HepG2 (cell line): ENCODE measurements around the gene IDUA. TPM values are rescaled to one million over a fixed set of nuclear protein-coding genes. Genes with fewer than 3 reads are reported as not detected.

Source experiments
- BHLHE40 ChIP-seq: IDR thresholded peaks from 2 replicates; pipeline ENCODE4 v1.6.1; 2011; ENCODE audit warnings: low read length, improper control_type of control experiment
- DNMT3B ChIP-seq: conservative IDR thresholded peaks from 2 replicates; pipeline ENCODE4 v1.6.1; 2016; ENCODE audit warnings: missing biosample characterization, control low read depth
- ETV5 ChIP-seq: IDR thresholded peaks from 2 replicates; pipeline ENCODE4 v1.6.1; 2018; ENCODE audit warnings: missing biosample characterization, missing genetic modification reagents, inconsistent platforms, borderline replicate concordance
- GABPA ChIP-seq, 2 experiments: IDR thresholded peaks; 2 replicates each; pipeline ENCODE4 v1.6.1; 2011 to 2016; ENCODE audit warnings: low read depth in 2 of 2, low read length in 1 of 2, missing biosample characterization in 1 of 2, missing genetic modification characterization in 1 of 2
- MEIS2 ChIP-seq: sonication (generic); formaldehyde crosslinking; IDR thresholded peaks from 2 replicates; pipeline ENCODE4 v1.9.0; 2021; ENCODE audit warnings: mild to moderate bottlenecking, missing genetic modification reagents
- NR2F1 ChIP-seq, 2 experiments: fragments of 450-650 bp in 1 of 2; formaldehyde crosslinking in 1 of 2; IDR thresholded peaks; 2 replicates each; pipeline versions ENCODE4 v1.5.0 to v1.6.1; 2016 to 2020; ENCODE audit warnings: mild to moderate bottlenecking in 1 of 2, missing compliant biosample characterization in 1 of 2, missing genetic modification reagents in 1 of 2, moderate library complexity in 1 of 2
- ZNF331 ChIP-seq: sonication (generic); formaldehyde crosslinking; IDR thresholded peaks from 2 replicates; pipeline ENCODE4 v1.4.0; 2020; ENCODE audit warnings: missing genetic modification reagents
- polyA plus RNA-seq, 8 experiments: library from polyadenylated mRNA; depleted of rRNA in 3 of 8; stranded (reverse) in 7 of 8; unstranded in 1 of 8; fragments of >200 nt; fragmentation: Illumina TruSeq in 4 of 8; extraction: Trizol in 4 of 8; gene quantifications; 2 replicates each; pipeline versions ENCODE4 v1.2.1 to v1.2.3, GENCODE V29; 2011 to 2016; ENCODE audit warnings: low read depth in 4 of 8, missing spikeins in 1 of 8, mixed read lengths in 1 of 8; ENCODE audit not compliant: insufficient read depth in 1 of 8
- total RNA-seq, 5 experiments: library from RNA; depleted of rRNA; stranded (reverse); fragments of >200 nt; fragmentation: Illumina TruSeq; extraction: Trizol; gene quantifications; 2 replicates each; pipeline ENCODE4 v1.2.3, GENCODE V29; 2016; ENCODE audit warnings: low read depth in 1 of 5
- TF ChIP-seq, protein P1 (sequence below): sonication (generic); formaldehyde crosslinking; IDR thresholded peaks from 2 replicates; pipeline ENCODE4 v1.5.0; 2020; ENCODE audit warnings: mild to moderate bottlenecking, missing genetic modification reagents, borderline replicate concordance
- TF ChIP-seq, protein P2 (sequence below): sonication (generic); formaldehyde crosslinking; IDR thresholded peaks from 2 replicates; pipeline ENCODE4 v1.4.0; 2020; ENCODE audit warnings: missing genetic modification reagents, borderline replicate concordance
- TF ChIP-seq, protein P3 (sequence below): IDR thresholded peaks from 2 replicates; pipeline ENCODE4 v1.6.1; 2018; ENCODE audit warnings: missing genetic modification reagents
- TF ChIP-seq, protein P4 (sequence below): IDR thresholded peaks from 2 replicates; pipeline ENCODE4 v1.6.1; 2016; ENCODE audit warnings: low read depth, missing genetic modification reagents, missing compliant biosample characterization

IDUA gene
- total and polyA plus RNA-seq, 2 of the 13 experiments (the other 11 are each of a cell fraction or from before 2014, with no cell fraction given) = 0.77 to 1.0 TPM

DNA sequence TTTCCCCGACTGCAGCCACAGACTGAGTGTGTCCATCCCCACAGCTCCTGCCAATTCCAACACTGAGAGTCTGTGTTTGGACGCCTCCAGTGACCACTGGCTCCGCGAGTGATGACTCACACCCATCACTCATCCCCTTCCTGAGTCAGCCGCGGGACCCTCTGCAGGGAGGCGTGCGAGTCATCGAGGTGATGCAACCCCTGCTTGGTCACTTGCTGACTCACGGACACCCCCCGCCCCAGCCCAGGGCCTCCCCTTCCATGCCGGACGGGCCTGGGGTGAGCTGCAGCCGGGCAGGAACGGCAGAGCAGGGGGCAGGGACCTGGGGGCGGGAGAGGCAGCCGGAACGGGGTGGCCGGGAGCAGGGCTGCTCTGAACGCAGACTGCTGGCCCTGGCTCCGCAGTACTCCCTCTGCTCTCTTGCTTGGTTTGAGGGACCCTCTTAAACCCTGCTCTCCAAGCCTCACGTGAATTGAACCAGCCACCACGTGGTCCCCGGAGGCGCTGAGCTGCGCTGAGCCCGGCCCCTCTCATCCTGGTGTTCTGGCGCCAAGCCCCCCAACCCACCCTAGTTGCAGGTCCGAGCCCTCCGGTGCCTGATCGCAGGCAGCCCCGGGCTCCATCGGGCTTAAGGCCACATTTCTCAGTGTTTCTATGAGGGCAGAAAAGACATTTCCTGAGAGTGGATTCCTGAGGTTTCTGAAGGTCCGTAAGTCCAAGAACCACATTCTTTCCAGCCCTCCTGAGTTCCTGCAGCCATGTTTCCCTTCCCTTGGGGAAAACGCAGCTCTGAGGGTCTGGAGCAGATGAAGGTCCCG is 57.0 kb downstream of the IDUA start (continued):
- TF ChIP-seq, protein P1, sequence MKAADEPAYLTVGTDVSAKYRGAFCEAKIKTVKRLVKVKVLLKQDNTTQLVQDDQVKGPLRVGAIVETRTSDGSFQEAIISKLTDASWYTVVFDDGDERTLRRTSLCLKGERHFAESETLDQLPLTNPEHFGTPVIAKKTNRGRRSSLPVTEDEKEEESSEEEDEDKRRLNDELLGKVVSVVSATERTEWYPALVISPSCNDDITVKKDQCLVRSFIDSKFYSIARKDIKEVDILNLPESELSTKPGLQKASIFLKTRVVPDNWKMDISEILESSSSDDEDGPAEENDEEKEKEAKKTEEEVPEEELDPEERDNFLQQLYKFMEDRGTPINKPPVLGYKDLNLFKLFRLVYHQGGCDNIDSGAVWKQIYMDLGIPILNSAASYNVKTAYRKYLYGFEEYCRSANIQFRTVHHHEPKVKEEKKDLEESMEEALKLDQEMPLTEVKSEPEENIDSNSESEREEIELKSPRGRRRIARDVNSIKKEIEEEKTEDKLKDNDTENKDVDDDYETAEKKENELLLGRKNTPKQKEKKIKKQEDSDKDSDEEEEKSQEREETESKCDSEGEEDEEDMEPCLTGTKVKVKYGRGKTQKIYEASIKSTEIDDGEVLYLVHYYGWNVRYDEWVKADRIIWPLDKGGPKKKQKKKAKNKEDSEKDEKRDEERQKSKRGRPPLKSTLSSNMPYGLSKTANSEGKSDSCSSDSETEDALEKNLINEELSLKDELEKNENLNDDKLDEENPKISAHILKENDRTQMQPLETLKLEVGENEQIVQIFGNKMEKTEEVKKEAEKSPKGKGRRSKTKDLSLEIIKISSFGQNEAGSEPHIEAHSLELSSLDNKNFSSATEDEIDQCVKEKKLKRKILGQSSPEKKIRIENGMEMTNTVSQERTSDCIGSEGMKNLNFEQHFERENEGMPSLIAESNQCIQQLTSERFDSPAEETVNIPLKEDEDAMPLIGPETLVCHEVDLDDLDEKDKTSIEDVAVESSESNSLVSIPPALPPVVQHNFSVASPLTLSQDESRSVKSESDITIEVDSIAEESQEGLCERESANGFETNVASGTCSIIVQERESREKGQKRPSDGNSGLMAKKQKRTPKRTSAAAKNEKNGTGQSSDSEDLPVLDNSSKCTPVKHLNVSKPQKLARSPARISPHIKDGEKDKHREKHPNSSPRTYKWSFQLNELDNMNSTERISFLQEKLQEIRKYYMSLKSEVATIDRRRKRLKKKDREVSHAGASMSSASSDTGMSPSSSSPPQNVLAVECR (CRISPR knock-in tag) = peak; percentile 48; the same call in 1 of the 2 replicates
- TF ChIP-seq, protein P2, sequence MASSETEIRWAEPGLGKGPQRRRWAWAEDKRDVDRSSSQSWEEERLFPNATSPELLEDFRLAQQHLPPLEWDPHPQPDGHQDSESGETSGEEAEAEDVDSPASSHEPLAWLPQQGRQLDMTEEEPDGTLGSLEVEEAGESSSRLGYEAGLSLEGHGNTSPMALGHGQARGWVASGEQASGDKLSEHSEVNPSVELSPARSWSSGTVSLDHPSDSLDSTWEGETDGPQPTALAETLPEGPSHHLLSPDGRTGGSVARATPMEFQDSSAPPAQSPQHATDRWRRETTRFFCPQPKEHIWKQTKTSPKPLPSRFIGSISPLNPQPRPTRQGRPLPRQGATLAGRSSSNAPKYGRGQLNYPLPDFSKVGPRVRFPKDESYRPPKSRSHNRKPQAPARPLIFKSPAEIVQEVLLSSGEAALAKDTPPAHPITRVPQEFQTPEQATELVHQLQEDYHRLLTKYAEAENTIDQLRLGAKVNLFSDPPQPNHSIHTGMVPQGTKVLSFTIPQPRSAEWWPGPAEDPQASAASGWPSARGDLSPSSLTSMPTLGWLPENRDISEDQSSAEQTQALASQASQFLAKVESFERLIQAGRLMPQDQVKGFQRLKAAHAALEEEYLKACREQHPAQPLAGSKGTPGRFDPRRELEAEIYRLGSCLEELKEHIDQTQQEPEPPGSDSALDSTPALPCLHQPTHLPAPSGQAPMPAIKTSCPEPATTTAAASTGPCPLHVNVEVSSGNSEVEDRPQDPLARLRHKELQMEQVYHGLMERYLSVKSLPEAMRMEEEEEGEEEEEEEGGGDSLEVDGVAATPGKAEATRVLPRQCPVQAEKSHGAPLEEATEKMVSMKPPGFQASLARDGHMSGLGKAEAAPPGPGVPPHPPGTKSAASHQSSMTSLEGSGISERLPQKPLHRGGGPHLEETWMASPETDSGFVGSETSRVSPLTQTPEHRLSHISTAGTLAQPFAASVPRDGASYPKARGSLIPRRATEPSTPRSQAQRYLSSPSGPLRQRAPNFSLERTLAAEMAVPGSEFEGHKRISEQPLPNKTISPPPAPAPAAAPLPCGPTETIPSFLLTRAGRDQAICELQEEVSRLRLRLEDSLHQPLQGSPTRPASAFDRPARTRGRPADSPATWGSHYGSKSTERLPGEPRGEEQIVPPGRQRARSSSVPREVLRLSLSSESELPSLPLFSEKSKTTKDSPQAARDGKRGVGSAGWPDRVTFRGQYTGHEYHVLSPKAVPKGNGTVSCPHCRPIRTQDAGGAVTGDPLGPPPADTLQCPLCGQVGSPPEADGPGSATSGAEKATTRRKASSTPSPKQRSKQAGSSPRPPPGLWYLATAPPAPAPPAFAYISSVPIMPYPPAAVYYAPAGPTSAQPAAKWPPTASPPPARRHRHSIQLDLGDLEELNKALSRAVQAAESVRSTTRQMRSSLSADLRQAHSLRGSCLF (CRISPR knock-in tag) = no peak
- TF ChIP-seq NR2F1 (CRISPR knock-in tag; IDR thresholded peaks at IDR 0.05) (0 out of 4 replicates have a peak, but pooled peaks of 1 of the 2 experiments have one; percentile 13), ETV5 (CRISPR knock-in tag) (peak; percentile 50; the same call in 1 of the 2 replicates), DNMT3B (CRISPR knock-in tag) (peak; percentile 78; the same call in 1 of the 2 replicates), BHLHE40 (peak; percentile 79), GABPA (IDR thresholded peaks at IDR 0.05; ENCODE audit: low read depth, low read length) (no peak), GABPA (CRISPR knock-in tag; IDR thresholded peaks at IDR 0.05; ENCODE audit: low read depth) (no peak), ZNF331 (CRISPR knock-in tag) (peak; percentile 40; the same call in 1 of the 2 replicates), MEIS2 (CRISPR knock-in tag) (peak; percentile 69; the same call in 1 of the 2 replicates)
- TF ChIP-seq, protein P3, sequence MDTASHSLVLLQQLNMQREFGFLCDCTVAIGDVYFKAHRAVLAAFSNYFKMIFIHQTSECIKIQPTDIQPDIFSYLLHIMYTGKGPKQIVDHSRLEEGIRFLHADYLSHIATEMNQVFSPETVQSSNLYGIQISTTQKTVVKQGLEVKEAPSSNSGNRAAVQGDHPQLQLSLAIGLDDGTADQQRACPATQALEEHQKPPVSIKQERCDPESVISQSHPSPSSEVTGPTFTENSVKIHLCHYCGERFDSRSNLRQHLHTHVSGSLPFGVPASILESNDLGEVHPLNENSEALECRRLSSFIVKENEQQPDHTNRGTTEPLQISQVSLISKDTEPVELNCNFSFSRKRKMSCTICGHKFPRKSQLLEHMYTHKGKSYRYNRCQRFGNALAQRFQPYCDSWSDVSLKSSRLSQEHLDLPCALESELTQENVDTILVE (CRISPR knock-in tag) = 0 out of 2 replicates have a peak, but pooled peaks have one; percentile 33
- TF ChIP-seq, protein P4, sequence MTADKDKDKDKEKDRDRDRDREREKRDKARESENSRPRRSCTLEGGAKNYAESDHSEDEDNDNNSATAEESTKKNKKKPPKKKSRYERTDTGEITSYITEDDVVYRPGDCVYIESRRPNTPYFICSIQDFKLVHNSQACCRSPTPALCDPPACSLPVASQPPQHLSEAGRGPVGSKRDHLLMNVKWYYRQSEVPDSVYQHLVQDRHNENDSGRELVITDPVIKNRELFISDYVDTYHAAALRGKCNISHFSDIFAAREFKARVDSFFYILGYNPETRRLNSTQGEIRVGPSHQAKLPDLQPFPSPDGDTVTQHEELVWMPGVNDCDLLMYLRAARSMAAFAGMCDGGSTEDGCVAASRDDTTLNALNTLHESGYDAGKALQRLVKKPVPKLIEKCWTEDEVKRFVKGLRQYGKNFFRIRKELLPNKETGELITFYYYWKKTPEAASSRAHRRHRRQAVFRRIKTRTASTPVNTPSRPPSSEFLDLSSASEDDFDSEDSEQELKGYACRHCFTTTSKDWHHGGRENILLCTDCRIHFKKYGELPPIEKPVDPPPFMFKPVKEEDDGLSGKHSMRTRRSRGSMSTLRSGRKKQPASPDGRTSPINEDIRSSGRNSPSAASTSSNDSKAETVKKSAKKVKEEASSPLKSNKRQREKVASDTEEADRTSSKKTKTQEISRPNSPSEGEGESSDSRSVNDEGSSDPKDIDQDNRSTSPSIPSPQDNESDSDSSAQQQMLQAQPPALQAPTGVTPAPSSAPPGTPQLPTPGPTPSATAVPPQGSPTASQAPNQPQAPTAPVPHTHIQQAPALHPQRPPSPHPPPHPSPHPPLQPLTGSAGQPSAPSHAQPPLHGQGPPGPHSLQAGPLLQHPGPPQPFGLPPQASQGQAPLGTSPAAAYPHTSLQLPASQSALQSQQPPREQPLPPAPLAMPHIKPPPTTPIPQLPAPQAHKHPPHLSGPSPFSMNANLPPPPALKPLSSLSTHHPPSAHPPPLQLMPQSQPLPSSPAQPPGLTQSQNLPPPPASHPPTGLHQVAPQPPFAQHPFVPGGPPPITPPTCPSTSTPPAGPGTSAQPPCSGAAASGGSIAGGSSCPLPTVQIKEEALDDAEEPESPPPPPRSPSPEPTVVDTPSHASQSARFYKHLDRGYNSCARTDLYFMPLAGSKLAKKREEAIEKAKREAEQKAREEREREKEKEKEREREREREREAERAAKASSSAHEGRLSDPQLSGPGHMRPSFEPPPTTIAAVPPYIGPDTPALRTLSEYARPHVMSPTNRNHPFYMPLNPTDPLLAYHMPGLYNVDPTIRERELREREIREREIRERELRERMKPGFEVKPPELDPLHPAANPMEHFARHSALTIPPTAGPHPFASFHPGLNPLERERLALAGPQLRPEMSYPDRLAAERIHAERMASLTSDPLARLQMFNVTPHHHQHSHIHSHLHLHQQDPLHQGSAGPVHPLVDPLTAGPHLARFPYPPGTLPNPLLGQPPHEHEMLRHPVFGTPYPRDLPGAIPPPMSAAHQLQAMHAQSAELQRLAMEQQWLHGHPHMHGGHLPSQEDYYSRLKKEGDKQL (CRISPR knock-in tag) = no peak
